ENCODE measurements around the gene OR8G1.

DNA sequence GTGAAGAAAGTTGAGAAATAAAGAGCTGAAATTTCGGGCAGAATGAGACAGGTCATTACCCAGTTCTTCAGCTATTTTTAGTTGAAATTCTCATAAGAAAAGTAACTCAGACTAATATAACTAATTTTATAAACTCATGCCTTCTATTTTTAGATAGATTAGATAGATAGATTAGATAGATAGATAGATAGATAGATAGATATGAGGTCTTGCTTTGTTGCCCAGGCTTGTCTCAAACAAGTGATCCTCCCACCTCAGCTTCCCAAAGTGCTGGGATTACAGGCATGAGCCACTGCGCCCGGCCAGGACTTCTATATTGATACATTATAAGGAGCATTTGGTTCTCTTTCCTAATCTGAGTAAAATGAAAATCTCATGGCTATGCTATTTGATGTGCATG is 26.9 kb upstream of the OR8G1 start:
- TF ChIP-seq, protein P1, sequence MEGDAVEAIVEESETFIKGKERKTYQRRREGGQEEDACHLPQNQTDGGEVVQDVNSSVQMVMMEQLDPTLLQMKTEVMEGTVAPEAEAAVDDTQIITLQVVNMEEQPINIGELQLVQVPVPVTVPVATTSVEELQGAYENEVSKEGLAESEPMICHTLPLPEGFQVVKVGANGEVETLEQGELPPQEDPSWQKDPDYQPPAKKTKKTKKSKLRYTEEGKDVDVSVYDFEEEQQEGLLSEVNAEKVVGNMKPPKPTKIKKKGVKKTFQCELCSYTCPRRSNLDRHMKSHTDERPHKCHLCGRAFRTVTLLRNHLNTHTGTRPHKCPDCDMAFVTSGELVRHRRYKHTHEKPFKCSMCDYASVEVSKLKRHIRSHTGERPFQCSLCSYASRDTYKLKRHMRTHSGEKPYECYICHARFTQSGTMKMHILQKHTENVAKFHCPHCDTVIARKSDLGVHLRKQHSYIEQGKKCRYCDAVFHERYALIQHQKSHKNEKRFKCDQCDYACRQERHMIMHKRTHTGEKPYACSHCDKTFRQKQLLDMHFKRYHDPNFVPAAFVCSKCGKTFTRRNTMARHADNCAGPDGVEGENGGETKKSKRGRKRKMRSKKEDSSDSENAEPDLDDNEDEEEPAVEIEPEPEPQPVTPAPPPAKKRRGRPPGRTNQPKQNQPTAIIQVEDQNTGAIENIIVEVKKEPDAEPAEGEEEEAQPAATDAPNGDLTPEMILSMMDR (IDR thresholded peaks at IDR 0.05), result no peak
- TF ChIP-seq EP300 (IDR thresholded peaks at IDR 0.05), result no peak
- TF ChIP-seq POLR2AphosphoS5 (IDR thresholded peaks at IDR 0.05), result no peak

Data from esophagus muscularis mucosa (tissue), 4 donors.